GM23338 (cell line): ENCODE results near the gene GAL3ST2.

Source experiments
- CREB1 ChIP-seq: fragments of 250-450 bp; sonication (Bioruptor Pico); IDR thresholded peaks from 2 replicates; pipeline ENCODE4 v1.5.0; 2020; ENCODE audit warnings: low read depth, mild to moderate bottlenecking, moderate library complexity
- CTCF ChIP-seq, 2 experiments: fragments of 200-600 bp in 1 of 2; sonication (generic) in 1 of 2; conservative IDR thresholded peaks; 2 replicates each; pipeline versions ENCODE4 v1.5.1 to v1.6.1; 2016 to 2017; ENCODE audit warnings: antibody characterized with exemption in 2 of 2, low read depth in 2 of 2, mild to moderate bottlenecking in 2 of 2, moderate library complexity in 1 of 2
- ETS1 ChIP-seq: IDR thresholded peaks from 2 replicates; pipeline ENCODE4 v1.6.1; 2016; ENCODE audit warnings: antibody characterized with exemption
- EZH2 ChIP-seq: fragments of 200-600 bp; sonication (generic); IDR thresholded peaks from one replicate; pipeline ENCODE4 v1.8.0; 2017; ENCODE audit warnings: antibody characterized with exemption, mild to moderate bottlenecking, low read depth; ENCODE audit not compliant: unreplicated experiment
- EZH2phosphoT487 ChIP-seq: fragments of 200-600 bp; sonication (generic); IDR thresholded peaks from one replicate; pipeline ENCODE4 v1.8.1; 2018; ENCODE audit warnings: antibody characterized with exemption; ENCODE audit not compliant: unreplicated experiment
- JUNB ChIP-seq: IDR thresholded peaks from one replicate; pipeline ENCODE4 v1.6.1; 2016; ENCODE audit warnings: antibody characterized with exemption; ENCODE audit not compliant: unreplicated experiment
- POLR2AphosphoS5 ChIP-seq: IDR thresholded peaks from 2 replicates; pipeline ENCODE4 v1.6.1; 2016; ENCODE audit warnings: antibody characterized with exemption, low read depth
- REST ChIP-seq: IDR thresholded peaks from one replicate; pipeline ENCODE4 v1.6.1; 2018; ENCODE audit warnings: antibody characterized with exemption; ENCODE audit not compliant: unreplicated experiment
- STAT1 ChIP-seq: IDR thresholded peaks from one replicate; pipeline ENCODE4 v1.6.1; 2016; ENCODE audit warnings: antibody characterized with exemption; ENCODE audit not compliant: unreplicated experiment
- ZNF114 ChIP-seq: fragments of 250-450 bp; sonication (Bioruptor Pico); IDR thresholded peaks from 2 replicates; pipeline ENCODE4 v1.5.0; 2020; ENCODE audit warnings: mild to moderate bottlenecking, moderate library complexity
- ZNF331 ChIP-seq: fragments of 250-450 bp; sonication (Bioruptor Pico); IDR thresholded peaks from 2 replicates; pipeline ENCODE4 v1.5.0; 2020; ENCODE audit warnings: low read depth, mild to moderate bottlenecking, moderate library complexity

DNA sequence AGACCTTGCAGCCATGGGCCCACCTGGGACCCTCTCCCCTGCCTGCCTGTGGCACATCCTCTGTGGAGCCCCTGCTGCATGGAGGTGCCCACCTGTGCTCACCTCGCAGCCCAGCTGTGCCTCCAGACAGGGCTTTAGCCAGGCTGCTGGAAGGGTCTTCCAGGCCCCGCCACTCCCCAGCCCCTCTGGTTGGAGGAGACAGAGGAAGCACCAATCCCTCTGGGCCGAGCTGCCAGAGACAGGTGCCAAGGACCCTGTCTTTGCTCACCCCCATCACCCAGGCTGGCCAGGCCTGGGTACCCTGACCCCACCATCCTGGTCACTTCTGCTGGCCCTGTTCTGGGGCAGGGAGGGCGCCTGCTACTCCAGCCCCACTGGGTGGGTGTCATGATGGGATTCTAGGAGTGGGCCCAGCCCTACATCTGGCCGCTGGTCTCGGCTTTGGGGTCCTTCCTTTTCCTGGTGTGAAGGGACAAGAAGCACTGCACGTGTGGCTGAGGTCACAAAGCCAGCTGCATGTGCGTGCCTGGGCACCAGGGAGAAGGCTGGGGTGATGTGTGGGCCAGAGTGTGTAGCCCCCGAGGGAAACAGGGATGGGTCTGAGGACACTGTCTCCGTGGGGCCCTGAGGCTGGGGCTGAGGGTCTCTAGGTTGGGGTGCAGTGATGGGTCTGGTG is 23.0 kb downstream of the GAL3ST2 start:
- TF ChIP-seq CTCF (conservative IDR thresholded peaks at IDR 0.05; ENCODE audit: low read depth in 2 of 2) (no peak), REST (no peak), ETS1 (no peak), EZH2 (no peak), CREB1 (CRISPR knock-in tag) (no peak), POLR2AphosphoS5 (no peak), JUNB (no peak), STAT1 (no peak), EZH2phosphoT487 (no peak), ZNF114 (CRISPR knock-in tag) (no peak), ZNF331 (CRISPR knock-in tag) (no peak)
